ENCODE results near the gene GPHN.

GPHN gene

DNA sequence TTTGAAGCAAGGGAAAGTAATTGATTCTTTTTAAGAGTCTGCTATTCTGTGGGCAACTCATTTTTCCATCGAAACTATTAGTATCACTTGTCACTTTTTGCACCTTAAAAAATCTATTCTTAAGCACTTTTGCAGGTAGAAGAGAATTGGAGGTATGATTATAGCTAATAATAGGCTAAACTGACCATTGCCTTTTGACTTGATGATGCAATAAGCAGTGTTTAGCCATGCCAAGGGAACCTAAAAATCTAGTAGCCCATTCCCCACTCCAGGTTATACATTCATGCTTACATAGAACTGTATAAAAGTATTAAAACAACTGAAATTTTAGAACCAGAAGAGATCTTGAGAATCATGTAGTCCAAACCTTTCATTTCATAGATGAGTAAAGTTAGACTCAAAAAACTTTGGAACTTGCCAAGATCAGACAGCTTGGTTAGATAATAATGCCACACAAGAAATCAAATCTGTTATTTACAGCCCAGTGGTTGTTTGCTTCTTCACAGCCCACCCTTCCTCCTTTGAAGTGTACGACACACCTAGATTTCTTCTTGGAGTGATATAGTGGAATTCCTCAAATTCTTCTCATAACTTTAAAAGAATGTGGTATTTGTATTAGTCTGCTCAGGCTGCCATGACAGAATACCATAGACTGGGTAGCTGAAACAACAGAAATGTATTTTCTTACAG, 659.6 kb downstream of the GPHN start:
- DNase-seq (ENCODE audit: low read depth) = no peak

DNA sequence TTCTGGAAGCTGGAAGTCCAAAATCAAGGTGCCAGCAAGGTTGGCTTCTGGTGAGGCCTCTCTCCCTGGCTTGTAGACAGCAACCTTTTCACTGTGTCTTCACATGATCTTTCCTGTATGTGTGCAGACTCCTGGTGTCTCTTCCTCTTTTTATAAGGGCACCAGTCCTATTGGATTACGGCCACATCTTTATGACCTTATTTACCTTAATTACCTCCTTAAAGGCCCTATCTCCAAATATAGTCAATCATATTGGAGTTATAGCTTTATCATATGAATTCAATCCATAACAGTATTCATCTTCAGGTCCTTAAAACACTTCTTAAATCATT, 660.1 kb downstream of the GPHN start:
- DNase-seq (ENCODE audit: low read depth) = no peak

DNA sequence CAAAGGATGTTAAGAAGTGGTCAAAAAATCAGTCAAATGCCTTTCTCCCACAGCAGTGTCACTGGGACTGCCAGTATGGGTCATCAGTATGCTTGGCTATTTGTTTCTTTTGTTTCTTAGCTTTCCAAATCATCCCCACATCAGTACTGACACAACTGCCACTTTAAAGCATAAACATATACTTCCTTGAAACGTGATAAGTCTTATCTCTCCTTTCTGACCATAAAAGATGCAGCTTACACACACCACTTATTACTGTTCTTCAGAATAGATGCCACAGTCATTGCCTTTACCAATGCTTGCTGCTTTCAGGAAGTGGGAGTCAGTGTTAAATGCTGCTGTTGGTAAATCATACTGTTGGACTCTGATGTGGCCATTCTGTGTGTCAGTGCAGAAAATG, 662.7 kb downstream of the GPHN start:
- no peak for DNase-seq (ENCODE audit: low read depth)

DNA sequence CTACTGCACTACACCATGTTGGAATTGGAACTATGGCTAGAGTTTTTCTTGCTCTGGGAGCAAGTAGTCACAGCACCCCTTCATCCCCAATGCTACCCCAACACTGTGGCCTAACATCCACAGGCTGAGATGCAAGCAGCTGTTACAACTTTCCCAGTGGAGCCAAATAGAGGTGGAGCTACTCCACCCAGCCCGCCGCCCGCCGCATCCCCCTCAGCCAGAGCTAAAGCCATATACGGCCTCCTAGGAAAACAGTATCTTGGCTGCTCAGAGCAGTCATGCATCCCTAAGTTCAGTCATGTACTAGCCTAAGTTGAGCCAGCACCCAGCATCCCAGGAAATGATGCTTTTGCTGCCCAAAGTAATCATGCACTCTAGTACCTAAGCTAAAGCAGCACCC, 664.1 kb downstream of the GPHN start:
- no peak for DNase-seq (ENCODE audit: low read depth)

DNA sequence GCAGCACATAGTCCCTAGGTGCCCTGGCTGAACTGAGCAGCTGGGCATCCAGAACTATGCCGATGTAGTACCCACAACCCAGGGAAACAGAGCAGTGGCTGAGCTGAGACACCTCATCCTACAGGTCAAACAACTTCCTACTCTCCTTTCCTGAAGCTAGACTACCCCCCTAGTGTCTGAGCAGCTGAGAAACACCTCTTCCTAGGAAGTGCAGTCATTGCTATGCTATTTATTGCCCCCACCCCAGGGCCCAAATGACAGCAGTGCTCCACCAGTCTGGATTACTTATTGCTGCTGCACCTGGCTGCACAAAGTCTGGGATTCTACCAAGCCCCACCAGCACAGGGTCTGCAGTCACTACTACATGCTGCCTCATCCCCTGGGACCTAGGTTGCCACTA, 664.6 kb downstream of the GPHN start:
- no peak for DNase-seq (ENCODE audit: low read depth)

DNA sequence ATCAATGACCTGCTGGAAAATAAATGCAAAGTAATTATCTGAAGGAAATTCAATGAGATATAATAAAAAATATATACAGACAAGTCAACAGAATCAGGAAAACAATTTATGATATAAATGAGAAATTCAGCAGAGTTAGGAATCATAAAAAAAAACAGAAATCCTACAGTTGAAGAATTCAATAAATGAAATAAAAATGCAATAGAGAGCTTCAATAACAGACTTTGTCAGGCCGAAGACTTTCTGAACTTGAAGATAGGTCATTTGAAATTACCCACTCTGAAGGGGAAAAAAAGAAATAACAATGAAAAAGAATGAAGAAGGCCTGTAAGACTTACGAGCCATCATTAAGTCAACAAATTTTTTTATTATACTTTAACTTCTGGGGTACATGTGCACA, 665.8 kb downstream of the GPHN start:
- DNase-seq (ENCODE audit: low read depth) = no peak

DNA sequence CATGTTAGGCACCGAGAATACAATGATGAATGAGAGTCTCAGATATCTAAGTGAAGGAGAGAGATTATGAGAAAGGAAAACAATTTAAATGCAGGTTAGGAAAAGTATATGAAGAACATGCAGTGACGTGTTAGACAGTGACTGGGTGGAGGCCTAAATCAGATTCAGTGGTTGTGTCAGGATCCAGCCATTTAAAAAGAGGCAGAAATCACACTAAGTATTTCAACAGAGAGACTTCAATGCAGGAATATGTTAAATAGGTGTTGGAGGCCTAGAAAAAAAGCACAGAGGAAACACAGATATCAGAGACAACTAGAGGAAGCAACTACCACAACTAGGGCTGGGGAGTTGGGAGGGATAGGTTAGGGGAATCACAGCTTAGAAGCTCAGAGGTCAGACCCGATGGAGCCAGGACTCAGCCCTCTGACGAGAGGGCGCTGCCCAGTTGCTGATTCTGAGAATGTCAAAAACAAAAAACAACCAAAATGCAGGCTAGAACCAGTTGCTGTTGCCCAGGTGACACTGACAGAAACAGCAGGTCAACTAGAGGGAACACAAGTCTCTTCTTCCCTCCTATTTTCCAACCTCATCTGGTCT, 678.3 kb downstream of the GPHN start:
- DNase-seq (ENCODE audit: low read depth) = no peak

DNA sequence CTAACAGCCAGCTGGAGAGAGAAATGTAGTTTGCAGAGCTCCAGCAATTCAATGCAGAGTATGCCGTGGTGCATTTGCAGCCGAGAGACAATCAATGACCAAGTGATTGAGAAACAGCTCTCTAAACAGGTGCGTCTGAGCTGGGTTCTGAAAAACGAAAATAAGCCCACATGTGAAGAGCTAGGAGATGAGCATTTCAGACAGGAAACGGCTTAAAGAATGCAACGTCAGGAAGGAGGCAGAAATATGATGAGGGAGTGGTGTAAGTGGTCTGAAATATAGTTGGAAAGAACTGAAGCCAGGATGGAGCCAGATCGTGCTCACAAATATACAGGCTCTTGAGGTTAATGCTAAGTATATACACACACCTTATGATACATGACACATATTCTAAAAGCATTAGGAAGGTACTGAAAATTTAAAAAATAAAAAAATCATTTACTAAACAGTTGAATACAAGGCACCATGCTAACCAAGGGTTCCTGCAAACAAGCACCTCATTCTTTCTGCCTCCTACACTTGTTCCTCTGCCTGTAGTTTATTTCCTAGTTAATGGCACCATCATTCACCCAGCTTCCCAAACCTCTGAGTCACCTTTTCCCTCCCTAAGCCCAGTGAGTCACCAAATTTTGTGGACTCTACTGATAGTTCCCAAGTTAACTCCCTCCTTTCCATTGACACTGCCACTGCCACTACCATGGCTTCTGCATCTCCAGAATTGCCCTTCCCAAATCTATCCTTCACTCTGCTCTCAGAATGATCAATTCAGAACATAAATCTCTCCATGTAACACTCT, 679.0 kb downstream of the GPHN start:
- peak; percentile 48 for DNase-seq (ENCODE audit: low read depth)

DNA sequence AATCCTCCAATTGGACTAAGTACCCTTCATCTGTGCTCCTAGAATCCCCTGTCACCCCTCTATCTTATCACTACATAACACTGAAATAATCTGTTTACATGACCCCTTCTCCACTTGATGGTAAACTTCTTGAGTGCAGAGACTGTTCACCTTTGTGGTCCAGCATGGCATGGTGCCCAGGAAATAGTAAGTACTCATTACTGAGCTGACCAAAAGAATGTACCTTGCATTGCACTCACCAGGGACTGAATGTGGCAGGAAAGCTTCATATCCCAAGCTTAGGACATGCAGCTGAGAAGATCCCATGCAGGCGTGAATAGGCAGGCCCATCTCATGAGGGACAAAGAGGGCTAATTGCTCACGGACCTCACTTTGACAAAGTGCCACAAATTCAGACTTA, 679.9 kb downstream of the GPHN start:
- DNase-seq (ENCODE audit: low read depth) = peak; percentile 14

DNA sequence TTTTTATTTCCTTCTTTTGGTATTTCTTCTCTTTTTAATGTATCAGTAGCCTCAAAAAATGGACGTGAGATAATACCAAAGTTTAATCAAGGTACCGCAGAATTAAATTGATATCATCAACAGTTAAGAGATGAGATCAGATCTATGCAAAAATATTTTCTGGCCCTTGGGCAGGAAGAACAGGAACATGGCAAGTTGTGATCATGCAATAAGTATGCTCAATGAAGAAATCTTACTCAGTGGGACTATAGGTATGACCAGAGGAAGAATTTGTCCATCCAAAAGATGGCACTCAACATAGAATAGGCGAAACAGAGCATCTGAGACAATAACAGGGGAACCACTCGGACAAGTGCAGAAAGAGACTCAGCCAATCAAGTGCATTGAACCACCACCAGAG, 680.4 kb downstream of the GPHN start:
- no peak for DNase-seq (ENCODE audit: low read depth)

DNA sequence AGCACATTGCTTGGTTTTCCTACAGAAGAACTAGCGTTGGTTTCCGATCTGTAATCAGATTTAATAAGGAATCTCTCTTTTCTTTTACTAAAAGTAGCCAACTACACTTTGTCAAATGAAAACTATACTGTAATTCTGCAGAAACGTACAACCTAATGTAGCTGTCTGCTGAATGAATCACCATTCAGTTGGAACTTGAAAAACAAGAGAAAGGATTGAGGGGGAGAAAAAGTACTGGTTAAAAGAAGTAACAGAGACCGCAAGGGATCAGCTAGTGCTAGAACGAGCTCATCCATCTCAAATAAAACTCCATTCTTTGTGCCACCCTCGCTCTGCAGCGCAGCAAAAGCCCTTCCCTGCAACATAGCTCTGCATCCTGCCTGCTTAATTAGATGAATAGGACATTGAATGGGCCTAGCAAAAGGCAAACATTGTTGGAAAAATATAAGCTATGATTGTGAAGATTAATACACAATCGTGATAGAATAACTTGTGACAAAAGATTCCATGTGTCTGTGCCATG, 683.9 kb downstream of the GPHN start:
- DNase-seq (ENCODE audit: low read depth) = no peak

DNA sequence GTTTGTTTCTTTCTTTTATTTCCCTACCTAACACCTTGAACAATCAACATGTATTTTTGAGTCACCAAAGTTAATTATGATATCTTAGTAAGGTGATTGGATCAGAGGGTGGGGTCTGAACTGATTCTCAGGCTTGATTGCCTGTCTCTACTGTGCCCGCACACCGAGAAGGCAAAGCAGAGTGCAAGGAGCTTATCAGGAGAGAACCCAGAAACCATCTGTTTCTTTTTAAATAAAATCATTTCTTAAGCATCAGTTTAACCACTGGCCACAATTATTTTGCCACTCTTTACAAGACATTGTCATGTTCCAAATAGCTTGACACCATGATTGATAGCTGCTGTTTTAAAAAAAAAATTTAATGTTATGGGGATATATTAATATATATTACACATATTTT, 684.4 kb downstream of the GPHN start:
- DNase-seq (ENCODE audit: low read depth) = no peak

DNA sequence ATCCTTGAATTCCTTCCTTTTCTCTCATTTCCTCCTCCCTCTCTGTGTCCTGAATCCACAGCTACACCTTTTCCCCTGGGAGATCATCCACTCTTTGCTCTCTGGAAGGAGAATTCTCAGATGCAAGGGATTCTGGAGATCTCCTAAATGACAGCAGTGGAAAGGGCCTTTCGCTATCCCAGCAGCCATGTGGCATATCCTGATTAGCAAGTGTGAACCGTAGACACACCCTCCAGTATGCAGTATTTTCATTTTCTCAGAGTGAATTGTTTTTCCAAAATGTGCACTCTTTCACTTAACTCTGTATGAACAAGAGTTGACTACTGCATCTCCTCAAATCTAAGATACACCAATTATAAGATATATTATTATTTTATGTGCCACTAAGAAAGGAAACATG, 687.3 kb downstream of the GPHN start:
- no peak for DNase-seq (ENCODE audit: low read depth)

DNA sequence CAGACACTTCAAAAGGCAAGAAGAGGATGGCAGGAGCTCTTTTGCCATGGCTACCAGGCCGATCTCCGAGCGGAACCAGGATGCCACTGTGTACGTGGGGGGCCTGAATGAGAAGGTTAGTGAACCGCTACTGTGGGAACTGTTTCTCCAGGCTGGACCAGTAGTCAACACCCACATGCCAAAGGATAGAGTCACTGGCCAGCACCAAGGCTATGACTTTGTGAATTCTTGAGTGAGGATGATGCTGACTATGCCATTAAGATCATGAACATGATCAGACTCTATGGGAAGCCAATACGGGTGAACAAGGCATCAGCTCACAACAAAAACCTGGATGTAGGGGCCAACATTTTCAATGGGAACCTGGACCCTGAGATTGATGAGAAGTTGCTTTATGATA, 691.1 kb downstream of the GPHN start:
- DNase-seq (ENCODE audit: low read depth) = no peak

DNA sequence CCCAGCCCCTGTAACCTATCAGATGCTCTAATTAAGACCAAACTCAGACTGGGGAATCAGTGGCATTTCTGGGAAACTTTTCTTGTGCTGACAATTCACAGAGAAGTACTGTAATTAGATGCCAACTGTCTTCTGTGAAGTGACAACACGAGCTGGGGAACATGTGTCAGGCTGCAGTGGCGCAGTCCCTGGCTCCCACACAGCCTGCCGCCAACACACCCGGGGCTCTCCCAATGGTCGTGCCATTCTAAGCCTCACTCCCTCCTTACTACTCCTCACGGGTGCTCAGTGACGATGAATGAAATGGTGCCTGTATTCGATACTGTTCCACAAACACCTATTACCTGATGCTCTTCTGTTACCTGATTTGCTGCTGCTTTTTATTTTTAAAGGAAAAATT, 699.9 kb downstream of the GPHN start:
- DNase-seq (ENCODE audit: low read depth) = no peak

DNA sequence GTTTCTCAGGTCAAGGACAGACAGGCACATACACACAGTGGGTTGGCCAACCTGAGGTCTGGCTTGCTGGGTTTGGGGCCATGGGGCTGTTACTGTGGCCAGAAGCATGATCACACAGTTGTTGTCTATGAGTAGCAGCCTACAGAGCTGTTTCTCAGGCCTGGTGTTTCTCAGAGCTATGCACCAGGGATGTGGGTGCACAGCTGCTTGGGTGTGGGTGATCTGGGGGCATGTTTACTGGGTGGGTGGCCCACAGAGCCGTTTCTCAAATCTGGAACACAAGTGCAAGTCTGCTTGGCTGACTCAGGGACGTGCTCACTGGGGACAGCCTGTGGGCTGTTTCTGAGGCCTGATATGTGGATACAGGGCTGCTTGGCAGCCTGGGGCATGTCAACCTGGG, 710.2 kb downstream of the GPHN start:
- DNase-seq (ENCODE audit: low read depth) = no peak

DNA sequence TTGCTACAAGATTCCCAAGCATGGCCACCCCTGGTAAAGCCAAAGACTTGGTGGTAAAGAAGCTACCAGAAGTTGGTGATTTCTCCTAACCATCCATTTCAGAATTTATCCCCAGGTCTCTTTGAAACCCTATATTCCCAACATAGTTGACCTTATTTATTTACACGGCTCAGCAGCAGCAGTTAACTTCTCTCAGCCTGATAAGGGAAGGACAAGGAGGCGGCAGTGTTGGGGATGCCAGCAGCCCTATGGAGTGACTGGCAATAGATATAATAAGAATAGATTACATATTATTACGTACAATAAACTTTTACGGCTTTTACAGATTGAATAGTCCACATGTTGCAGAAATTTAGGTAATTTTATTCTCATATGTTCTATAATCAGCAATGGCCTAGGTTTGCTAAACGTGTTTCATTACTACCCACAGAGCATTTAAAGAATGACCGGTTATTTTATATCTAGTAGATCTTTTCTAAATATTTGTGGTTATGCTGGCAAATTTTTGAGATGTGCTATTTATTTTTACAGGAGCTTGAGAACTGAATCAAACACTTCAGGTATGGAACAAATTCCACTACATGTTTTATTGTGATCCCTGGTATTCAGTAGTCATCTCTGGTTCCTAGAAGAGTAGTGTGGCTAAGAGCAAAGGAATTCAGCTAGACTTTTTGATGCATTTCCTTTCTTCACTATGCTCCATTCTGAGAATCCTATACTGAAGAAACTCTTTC, 713.5 kb downstream of the GPHN start:
- peak; percentile 23 for DNase-seq (ENCODE audit: low read depth)

DNA sequence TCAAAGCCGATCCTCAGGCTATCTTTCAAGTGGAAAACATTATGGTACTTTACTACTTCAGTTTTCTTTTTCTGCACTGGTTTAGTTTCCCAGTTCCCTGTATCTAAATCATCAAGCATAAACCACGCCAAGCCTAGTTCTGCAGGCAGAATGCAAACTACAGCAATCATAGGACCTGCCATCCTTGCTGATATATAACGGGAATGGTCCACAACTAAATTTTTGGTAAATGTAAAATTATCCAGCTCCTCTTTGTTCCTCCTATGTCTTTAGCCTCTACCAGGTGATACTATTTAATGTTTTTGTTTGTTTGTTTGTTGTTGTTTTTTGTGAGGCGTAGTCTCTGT, 714.0 kb downstream of the GPHN start:
- no peak for DNase-seq (ENCODE audit: low read depth)

DNA sequence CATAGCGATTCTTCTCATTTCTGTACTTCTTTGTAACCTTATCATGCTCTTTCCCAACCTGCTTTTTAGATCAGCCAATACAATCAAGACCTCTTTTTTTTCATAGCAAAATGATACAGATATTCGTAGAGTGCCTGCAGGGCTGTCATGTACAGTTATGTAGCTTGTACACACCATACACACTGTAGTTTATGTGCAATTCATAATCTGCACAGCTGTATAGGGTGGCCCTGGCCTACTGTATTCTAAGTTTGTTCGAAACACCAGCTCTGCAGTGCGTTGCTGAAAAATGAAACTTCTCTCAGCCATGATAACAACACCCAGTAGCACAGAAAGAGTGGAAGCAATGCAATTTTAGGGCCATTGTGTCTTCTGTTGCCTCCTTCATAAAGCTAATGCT, 717.6 kb downstream of the GPHN start:
- no peak for DNase-seq (ENCODE audit: low read depth)

DNA sequence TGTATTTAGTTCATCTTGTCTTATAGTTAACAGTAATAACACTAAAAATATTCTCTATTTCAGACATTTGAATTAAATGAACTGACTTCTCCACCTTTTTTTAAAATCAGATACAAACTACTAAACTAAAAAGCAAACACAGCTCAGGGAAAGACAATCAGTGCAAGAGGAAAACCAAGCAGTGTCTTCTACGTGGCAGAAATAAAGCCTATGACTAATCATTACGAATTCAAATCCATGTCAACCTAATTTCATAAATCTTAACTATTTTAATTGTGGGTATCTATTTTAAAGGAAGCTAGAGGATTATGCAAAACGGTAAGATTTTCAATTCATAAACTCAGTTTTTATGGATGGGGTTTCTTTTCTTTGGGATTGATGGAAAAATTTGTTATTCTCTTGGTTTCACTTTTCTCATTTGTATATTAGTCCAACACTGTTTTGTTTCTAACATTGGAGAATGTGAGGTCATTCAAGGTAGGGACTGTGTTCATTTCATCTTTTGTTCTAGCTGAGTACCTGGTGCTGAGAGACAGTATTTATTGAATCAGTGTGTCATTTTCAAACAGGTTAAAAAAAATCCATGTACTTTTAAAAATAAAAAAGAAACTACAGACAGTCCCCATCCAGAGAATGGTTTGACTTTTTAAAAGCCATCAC, 720.5 kb downstream of the GPHN start:
- DNase-seq (ENCODE audit: low read depth) = peak; percentile 28

Data from GM04504 (cell line).